ENCODE data around the gene CPEB3.
A peak's percentile ranks its signal among the peaks of the same experiment; 100 is the strongest.
"Not testable (repeated sequence)": the region's sequence is repeated elsewhere in the genome, so short reads cannot be mapped to it uniquely, and the experiment has no call there.

CPEB3 gene

GRCh38 chr10:92087750-92088395, 203.0 kb downstream of the CPEB3 start:
- DNase-seq: peak; percentile 88

GRCh38 chr10:92082583-92083280, 208.1 kb downstream of the CPEB3 start:
- DNase-seq: no peak

GRCh38 chr10:92081641-92082040, 209.2 kb downstream of the CPEB3 start:
- DNase-seq: no peak

GRCh38 chr10:92080244-92080643, 210.6 kb downstream of the CPEB3 start:
- no peak for DNase-seq

- DNase-seq: no peak
Observed at GRCh38 chr10:92079003-92079402, 211.9 kb downstream of the CPEB3 start.

- DNase-seq: no peak
Observed at GRCh38 chr10:92076722-92077121, 214.2 kb downstream of the CPEB3 start.

GRCh38 chr10:92075829-92076228, 215.0 kb downstream of the CPEB3 start:
- DNase-seq: no peak

- DNase-seq: no peak
Observed at GRCh38 chr10:92074126-92074887, 216.6 kb downstream of the CPEB3 start.

GRCh38 chr10:92068900-92069299, 222.0 kb downstream of the CPEB3 start:
- DNase-seq: no peak

- DNase-seq: no peak
Observed at GRCh38 chr10:92066386-92066785, 224.5 kb downstream of the CPEB3 start.

GRCh38 chr10:92064506-92064905, 226.4 kb downstream of the CPEB3 start:
- DNase-seq: no peak

GRCh38 chr10:92062273-92062672, 228.6 kb downstream of the CPEB3 start:
- DNase-seq: no peak

GRCh38 chr10:92054807-92055206, 236.1 kb downstream of the CPEB3 start:
- DNase-seq: no peak

GRCh38 chr10:92052741-92053140, 238.1 kb downstream of the CPEB3 start:
- DNase-seq: no peak

GRCh38 chr10:92052088-92052487, 238.8 kb downstream of the CPEB3 start:
- DNase-seq: no peak

GRCh38 chr10:92047215-92047614, 243.7 kb downstream of the CPEB3 start:
- no peak for DNase-seq

- DNase-seq: peak; percentile 18
Observed at GRCh38 chr10:92045641-92046106, 245.2 kb downstream of the CPEB3 start.

GRCh38 chr10:92042541-92042940, 248.3 kb downstream of the CPEB3 start:
- DNase-seq: no peak

- no peak for DNase-seq
Observed at GRCh38 chr10:92038949-92039348, 251.9 kb downstream of the CPEB3 start.

GRCh38 chr10:92033070-92033469, 257.8 kb downstream of the CPEB3 start:
- DNase-seq: not testable (repeated sequence)

- DNase-seq: no peak
Observed at GRCh38 chr10:92031580-92031979, 259.3 kb downstream of the CPEB3 start.

GRCh38 chr10:92027141-92027540, 263.7 kb downstream of the CPEB3 start:
- DNase-seq: no peak

- DNase-seq: not testable (repeated sequence)
Observed at GRCh38 chr10:92025340-92025739, 265.5 kb downstream of the CPEB3 start.

- DNase-seq: no peak
Observed at GRCh38 chr10:92024700-92025099, 266.2 kb downstream of the CPEB3 start.
